Myocyte (in vitro differentiated cells): Measurements from ENCODE around the gene CNGA4. TPM values are rescaled to one million over a fixed set of nuclear protein-coding genes. Genes with fewer than 3 reads are reported as not detected.
"Not testable (repeated sequence)": the region's sequence is repeated elsewhere in the genome, so short reads cannot be mapped to it uniquely, and the experiment has no call there.

Experiments used
- DNase-seq: peaks from one replicate; pipeline ENCODE4 v3.0.0-alpha.2; 2012; ENCODE audit warnings: low read depth
- total RNA-seq: library from RNA; depleted of rRNA; stranded (reverse); fragments of >200 nt; gene quantifications from 2 replicates; pipeline ENCODE4 v1.2.3, GENCODE V29; 2014

Gene CNGA4
- total RNA-seq, 1 donor from 2014 or later = not detected

DNA sequence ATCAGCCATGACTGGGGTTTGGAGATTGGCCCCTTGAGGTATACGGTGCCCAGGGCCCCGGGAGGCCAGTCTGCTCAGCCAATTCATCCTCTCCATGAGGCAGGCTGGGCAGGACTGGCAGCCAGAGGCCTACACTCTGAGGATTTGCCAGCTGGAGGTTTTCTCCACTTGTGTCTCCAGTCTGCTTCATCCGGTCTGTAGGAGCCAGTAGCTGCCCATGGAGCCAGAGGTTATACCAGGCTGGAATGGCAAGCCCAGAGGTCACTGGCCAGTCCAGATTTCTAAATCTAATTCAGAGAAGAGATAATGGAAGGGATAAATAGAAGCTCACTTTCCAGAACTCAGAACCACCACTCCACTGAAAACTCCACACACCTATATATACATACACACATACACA is 14.5 kb upstream of the CNGA4 start:
- no peak for DNase-seq

DNA sequence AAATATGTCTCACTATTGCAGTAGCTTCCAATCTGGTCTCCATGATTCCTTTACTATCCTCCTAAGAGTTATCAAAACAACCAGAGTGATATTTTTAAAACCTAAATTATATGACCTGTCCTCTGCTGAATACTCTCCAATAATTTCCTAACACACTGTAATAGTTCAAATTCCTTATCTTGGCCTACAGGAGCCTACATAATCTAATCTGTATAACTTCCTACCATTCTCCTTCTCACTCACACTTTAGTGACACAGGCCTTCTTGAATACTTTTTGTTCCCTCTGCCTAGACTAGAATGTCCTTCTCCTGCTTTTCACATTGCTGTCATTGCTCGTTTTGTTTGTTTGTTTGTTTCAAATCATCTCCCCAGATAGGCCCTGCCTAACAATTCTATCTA is 13.9 kb upstream of the CNGA4 start:
- DNase-seq = no peak

DNA sequence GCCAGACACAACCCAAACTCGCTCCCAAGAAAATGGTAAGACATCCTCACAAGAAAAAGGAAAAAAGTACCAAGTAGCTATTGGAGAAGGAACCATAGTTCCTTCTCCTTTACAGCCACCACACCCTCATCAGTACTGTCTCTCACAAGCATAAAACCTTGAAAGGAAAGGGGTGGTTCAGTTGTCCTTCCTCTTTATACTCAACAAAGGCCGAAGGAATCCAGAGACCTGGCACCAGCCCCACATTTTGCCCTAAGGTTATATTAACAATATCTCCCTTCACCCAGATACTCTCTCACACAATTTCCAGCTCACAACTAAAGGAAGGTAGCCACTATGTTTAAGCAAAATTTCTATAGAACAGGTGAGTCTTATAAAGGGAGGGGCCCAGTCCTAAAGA is 13.0 kb upstream of the CNGA4 start:
- DNase-seq = no peak

DNA sequence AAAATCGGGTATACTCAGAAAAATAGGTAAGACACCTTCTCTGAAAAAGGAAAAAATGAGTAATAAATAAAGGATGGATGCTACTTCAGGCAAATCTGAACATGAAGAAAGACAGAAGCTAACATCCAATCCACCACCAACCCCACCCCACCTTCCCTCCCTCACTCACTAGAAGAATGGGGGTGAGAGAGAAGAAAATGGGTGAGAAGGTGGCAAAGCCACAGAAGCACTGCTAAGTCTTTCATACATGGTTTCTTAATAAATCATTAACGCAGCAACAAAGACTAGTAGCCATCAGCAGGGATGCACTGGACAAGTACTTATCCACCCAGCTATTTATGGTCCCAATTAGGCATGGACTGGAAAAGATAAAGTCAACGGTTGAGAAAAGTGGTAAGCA is 10.4 kb upstream of the CNGA4 start:
- DNase-seq = no peak

DNA sequence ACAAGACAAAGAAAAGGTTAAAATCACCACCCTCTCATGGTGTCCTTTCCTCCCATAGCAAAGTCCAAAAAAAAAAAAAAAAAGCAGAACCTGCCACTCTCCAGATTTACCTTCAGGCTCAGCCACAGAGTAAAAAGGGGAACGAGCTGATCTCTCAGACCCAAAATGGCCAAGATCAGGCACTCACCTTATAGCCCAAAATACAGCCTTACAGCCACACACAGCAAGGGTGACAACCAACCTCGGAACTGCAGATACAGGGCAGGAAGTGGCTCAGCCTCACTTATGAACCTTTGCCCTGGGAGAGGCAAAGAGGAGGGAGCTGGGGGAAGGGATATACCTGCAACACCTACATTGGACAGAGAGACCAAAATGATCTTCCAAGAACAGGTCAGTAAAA is 9.0 kb upstream of the CNGA4 start:
- DNase-seq = no peak

GRCh38 chr11:6232899-6233298 is 6.0 kb upstream of the CNGA4 start:
- DNase-seq = no peak

DNA sequence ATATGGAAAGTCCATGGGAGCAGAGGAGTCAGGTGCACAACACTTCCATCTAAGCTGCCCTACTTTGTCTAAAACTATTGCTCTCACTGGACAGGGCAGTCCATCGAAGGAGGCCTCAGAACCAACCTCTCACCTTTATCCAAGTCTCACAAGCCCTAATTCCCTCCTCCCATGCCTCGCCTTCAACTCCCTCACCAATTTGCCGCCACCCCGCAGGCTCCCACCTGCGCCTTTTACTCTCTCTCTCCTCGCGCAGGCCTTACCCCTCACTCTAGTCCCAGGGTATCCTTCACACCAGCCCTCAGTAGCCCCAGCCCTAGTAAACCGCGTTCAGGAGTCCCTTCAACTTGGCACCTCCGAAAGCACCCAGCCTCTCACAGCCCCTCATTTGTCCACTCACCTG is 4.9 kb upstream of the CNGA4 start:
- DNase-seq = no peak

- DNase-seq = peak; percentile 100
Measured at GRCh38 chr11:6234387-6235107, 4.3 kb upstream of the CNGA4 start, which contains the start of gene FHIP1B. FHIP1B (minus strand) TSS chr11:6234636; CDS start chr11:6224516, 10,120 bp downstream.

DNA sequence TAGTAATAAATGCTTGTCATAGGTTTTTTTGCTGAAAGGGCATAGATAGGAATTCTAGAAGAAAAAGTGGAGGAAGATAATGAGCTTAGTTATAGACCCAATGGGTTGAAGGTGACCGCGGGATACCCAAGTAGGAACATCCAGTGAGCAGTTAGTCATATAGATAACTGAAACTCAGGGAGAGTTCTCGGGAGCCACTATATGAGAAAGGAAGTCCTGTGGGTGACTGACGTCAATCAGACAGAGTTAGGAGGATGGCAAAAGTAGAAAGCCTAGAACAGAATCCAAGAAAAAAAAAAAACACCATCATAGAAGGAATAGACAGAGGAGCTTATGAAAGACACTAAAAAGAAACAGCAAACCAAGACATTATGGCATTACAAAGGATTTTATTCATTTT is 1.6 kb upstream of the CNGA4 start:
- no peak for DNase-seq

GRCh38 chr11:6237761-6238302 is 1.1 kb upstream of the CNGA4 start:
- DNase-seq = no peak

GRCh38 chr11:6240139-6240538 is 1.2 kb downstream of the CNGA4 start:
- DNase-seq = no peak

DNA sequence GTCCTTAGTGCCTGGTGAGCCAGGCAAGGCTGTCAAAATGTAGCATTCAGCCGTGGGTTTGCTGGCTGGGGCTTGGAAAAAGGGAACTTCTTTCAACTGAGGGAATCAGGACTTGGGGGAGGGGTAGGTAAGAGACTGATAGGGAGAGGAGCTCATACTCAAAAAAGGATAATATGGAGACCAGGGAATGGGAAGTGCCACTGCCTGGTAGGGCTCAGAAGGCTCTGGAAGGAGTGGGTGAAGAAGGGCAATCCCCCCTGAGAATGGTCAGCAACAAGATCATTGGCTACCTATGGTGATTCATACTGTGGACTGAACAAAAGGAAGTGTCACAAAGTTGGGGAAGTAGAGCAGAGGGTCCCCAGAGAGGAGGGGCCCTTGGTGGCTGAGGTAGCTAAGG is 1.9 kb downstream of the CNGA4 start:
- no peak for DNase-seq

- no peak for DNase-seq
Measured at GRCh38 chr11:6241316-6241715, 2.4 kb downstream of the CNGA4 start.

GRCh38 chr11:6245536-6245935 is 6.6 kb downstream of the CNGA4 start:
- DNase-seq = no peak

DNA sequence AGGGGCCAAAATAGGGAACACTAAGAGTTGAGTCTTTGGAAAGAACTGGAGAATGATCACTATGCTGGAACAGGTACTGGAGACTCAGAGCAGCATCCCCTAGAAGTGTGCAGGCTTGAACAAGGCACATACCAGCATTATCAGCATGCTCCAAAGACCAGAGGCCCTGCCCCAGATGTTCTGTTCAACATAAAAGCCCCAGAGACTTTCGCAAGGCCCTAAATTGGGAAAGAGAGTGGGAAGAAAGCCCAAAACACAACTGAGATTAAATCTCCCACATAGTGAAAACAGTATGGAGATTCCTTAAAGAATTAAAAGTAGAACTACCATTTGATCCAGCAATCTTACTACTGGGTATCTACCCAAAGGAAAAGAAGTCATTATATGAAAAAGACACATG is 9.4 kb downstream of the CNGA4 start:
- DNase-seq = no peak

DNA sequence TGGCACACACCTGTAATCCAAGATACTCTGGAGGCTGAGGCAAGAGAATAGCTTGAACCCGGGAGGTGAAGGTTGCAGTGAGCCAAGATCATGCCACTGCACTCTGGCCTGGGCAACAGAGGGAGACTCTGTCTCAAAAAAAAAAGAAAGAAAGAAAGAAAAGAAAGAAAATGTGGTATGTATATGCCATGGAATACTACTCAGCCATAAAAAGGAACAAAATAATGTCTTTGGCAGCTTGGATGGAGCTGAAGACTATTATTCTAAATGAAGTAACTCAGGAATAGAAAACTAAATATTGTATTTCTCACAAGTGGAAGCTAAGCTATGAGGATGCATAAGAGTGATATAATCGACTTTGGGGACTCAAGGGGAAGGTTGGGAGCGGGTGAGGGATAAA is 10.0 kb downstream of the CNGA4 start:
- DNase-seq = not testable (repeated sequence)

- peak; percentile 80 for DNase-seq
Measured at GRCh38 chr11:6249770-6250555, 11.1 kb downstream of the CNGA4 start.

GRCh38 chr11:6251120-6251733 is 12.3 kb downstream of the CNGA4 start:
- DNase-seq = peak; percentile 73

GRCh38 chr11:6251990-6252473 is 13.1 kb downstream of the CNGA4 start:
- DNase-seq = no peak

- no peak for DNase-seq
Measured at GRCh38 chr11:6253197-6253596, 14.3 kb downstream of the CNGA4 start.

GRCh38 chr11:6258141-6258540 is 19.3 kb downstream of the CNGA4 start:
- no peak for DNase-seq

DNA sequence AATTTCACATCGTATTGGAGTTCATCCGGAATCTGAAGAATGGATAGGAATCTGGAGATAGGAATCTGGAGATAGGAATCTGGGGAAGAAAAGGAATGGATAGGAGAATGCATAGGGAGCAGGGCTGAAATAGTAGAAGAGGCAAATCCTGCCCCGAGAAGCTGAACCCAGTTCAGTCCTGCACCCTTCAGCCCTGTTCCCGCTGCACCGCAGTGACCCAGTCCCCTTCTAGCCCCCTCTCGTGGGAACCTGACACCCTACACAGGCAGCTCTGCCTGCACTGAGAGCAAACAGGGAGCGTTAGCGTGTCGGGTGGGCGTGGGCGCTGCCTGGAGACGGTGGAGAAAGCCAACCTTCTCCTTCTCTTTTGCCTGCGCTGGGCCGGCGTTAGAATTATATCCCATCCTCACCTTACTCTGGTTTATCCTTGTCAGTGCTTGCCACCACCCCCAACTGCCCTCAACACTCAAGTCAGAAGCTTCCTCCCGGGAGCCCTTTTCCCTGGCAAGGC is 19.7 kb downstream of the CNGA4 start:
- DNase-seq = no peak
